ENCODE results near the gene TMEM171. TPM values are rescaled to one million over a fixed set of nuclear protein-coding genes. Genes with fewer than 3 reads are reported as not detected.

Gene TMEM171
- total RNA-seq, 1 experiment from 2014 or later: 5.4 TPM

- H3K4me1 ChIP-seq (ENCODE audit: control insufficient read depth in 1 of 2, insufficient read depth in 2 of 2, low read length in 2 of 2): no peaks in the 10 kb centered on the region
- TF ChIP-seq SRF (IDR thresholded peaks at IDR 0.05; ENCODE audit: low read depth): no peak
- no peaks in the 10 kb centered on the region for H4K20me1 ChIP-seq (ENCODE audit: insufficient read depth)
- H3K9me2 ChIP-seq (ENCODE audit: insufficient read depth): no peaks in the 10 kb centered on the region
- H3K27ac ChIP-seq (ENCODE audit: low read depth, low read length): no peak overlapping the region
- RAD21 ChIA-PET (ENCODE audit: low non-redundant PET in 1 of 2, low total read pairs in 2 of 2, uncharacterized antibody in 2 of 2, unreplicated experiment in 2 of 2): no interaction called here
- no peaks in the 10 kb centered on the region for H3K9me3 ChIP-seq (ENCODE audit: control insufficient read depth in 1 of 2, insufficient read depth in 1 of 2, low read depth in 1 of 2, low read length in 2 of 2)
- CTCF ChIA-PET: no interaction called here
- H2AFZ ChIP-seq (ENCODE audit: low read depth, low read length, poor library complexity, severe bottlenecking): no peak overlapping the region
- BruUV-seq (replicated peaks): no TSS peak
- no peaks in the 10 kb centered on the region for H3K79me2 ChIP-seq (ENCODE audit: insufficient read depth, low read length)
- no peak for ATAC-seq
- no peak overlapping the region for H3K4me2 ChIP-seq (ENCODE audit: low read length)
- no peaks in the 10 kb centered on the region for H3K27me3 ChIP-seq (ENCODE audit: insufficient read depth, low read length)
- POLR2A ChIA-PET: no interaction called here
- intact Hi-C loops (cut with micrococcal nuclease): no loop called here
- DNase-seq (ENCODE audit: low read depth, low spot score): no peak
- no peak overlapping the region for H3K9ac ChIP-seq (ENCODE audit: low read length)
- no peaks in the 10 kb centered on the region for H3K36me3 ChIP-seq (ENCODE audit: control insufficient read depth in 1 of 2, insufficient read depth in 2 of 2, low read length in 2 of 2)
- no peak overlapping the region for H3K4me3 ChIP-seq (replicated peaks in 1 of 2; ENCODE audit: low read depth in 1 of 2, low read length in 2 of 2)
Measured at GRCh38 chr5:73176250-73176649, 55.9 kb downstream of the TMEM171 start.

GRCh38 chr5:73178265-73178664, 57.9 kb downstream of the TMEM171 start:
- Histone ChIP-seq H3K4me3 (replicated peaks in 1 of 2; ENCODE audit: low read depth in 1 of 2, low read length in 2 of 2) (no peak overlapping the region), H3K9ac (ENCODE audit: low read length) (no peak overlapping the region), H3K27me3 (ENCODE audit: insufficient read depth, low read length) (no peaks in the 10 kb centered on the region), H3K79me2 (ENCODE audit: insufficient read depth, low read length) (no peaks in the 10 kb centered on the region), H2AFZ (ENCODE audit: low read depth, low read length, poor library complexity, severe bottlenecking) (no peak overlapping the region), H3K36me3 (ENCODE audit: control insufficient read depth in 1 of 2, insufficient read depth in 2 of 2, low read length in 2 of 2) (no peaks in the 10 kb centered on the region), H4K20me1 (ENCODE audit: insufficient read depth) (no peaks in the 10 kb centered on the region), H3K9me2 (ENCODE audit: insufficient read depth) (no peaks in the 10 kb centered on the region), H3K27ac (ENCODE audit: low read depth, low read length) (no peak overlapping the region), H3K4me2 (ENCODE audit: low read length) (no peak overlapping the region), H3K9me3 (ENCODE audit: control insufficient read depth in 1 of 2, insufficient read depth in 1 of 2, low read depth in 1 of 2, low read length in 2 of 2) (no peaks in the 10 kb centered on the region), H3K4me1 (ENCODE audit: control insufficient read depth in 1 of 2, insufficient read depth in 2 of 2, low read length in 2 of 2) (no peaks in the 10 kb centered on the region)
- ChIA-PET CTCF (no interaction called here), POLR2A (no interaction called here), RAD21 (ENCODE audit: low non-redundant PET in 1 of 2, low total read pairs in 2 of 2, uncharacterized antibody in 2 of 2, unreplicated experiment in 2 of 2) (no interaction called here)
- intact Hi-C loops (cut with micrococcal nuclease): no loop called here
- BruUV-seq (replicated peaks): no TSS peak
- DNase-seq (ENCODE audit: low read depth, low spot score) (no peak), ATAC-seq (no peak)
- no peak for TF ChIP-seq EZH2 (IDR thresholded peaks at IDR 0.05)
- no peak for TF ChIP-seq EZH2phosphoT487 (IDR thresholded peaks at IDR 0.05; ENCODE audit: borderline replicate concordance)
- no peak for TF ChIP-seq POLR2AphosphoS5 (IDR thresholded peaks at IDR 0.05; ENCODE audit: low read depth, low read length)
- no peak for TF ChIP-seq FOSL1 (IDR thresholded peaks at IDR 0.05; ENCODE audit: low read depth)
- TF ChIP-seq REST (IDR thresholded peaks at IDR 0.05; ENCODE audit: low read depth): no peak
- no peak for TF ChIP-seq ZNF274 (IDR thresholded peaks at IDR 0.05; ENCODE audit: low read depth, low read length)
- TF ChIP-seq CEBPB (IDR thresholded peaks at IDR 0.05; ENCODE audit: low read depth): no peak

All from HCT116 (cell line).